Neural cell (in vitro differentiated cells): ENCODE results near the gene MYO6. TPM values are rescaled to one million over a fixed set of nuclear protein-coding genes. Genes with fewer than 3 reads are reported as not detected.

ENCODE experiments used
- H2AFZ ChIP-seq: fragments of 200-600, 300-800 bp; sonication (generic), shearing (Covaris generic); 2 replicates; pipeline ENCODE4 v1.6.0; 2014; ENCODE audit warnings: low read depth, mild to moderate bottlenecking, antibody characterized with exemption, low read length, moderate library complexity
- H3F3A ChIP-seq: fragments of 200-600 bp; shearing (Covaris generic); 2 replicates; pipeline ENCODE4 v1.6.1; 2016; ENCODE audit warnings: mild to moderate bottlenecking, moderate library complexity, mixed read lengths, antibody characterized with exemption, low read length; ENCODE audit not compliant: insufficient read depth, poor library complexity, severe bottlenecking
- H3K27ac ChIP-seq: fragments of 200-600, 300-800 bp; sonication (generic), shearing (Covaris generic); 2 replicates; pipeline ENCODE4 v1.5.1; 2014; ENCODE audit warnings: mild to moderate bottlenecking, low read length, moderate library complexity
- H3K27me3 ChIP-seq: fragments of 300-800, 200-600 bp; sonication (generic), shearing (Covaris generic); 2 replicates; pipeline ENCODE4 v1.6.0; 2014; ENCODE audit warnings: mild to moderate bottlenecking, low read depth, low read length, moderate library complexity; ENCODE audit not compliant: insufficient read depth
- H3K36me3 ChIP-seq: fragments of 300-800, 200-600 bp; sonication (generic), shearing (Covaris generic); 2 replicates; pipeline ENCODE4 v1.5.1; 2014; ENCODE audit warnings: mild to moderate bottlenecking, antibody characterized with exemption, low read length, moderate library complexity; ENCODE audit not compliant: insufficient read depth
- H3K4me2 ChIP-seq: fragments of 300-800, 200-600 bp; sonication (generic), shearing (Covaris generic); 2 replicates; pipeline ENCODE4 v1.6.0; 2014; ENCODE audit warnings: mild to moderate bottlenecking, low read length
- H3K4me3 ChIP-seq: fragments of 300-800, 200-600 bp; sonication (generic), shearing (Covaris generic); 2 replicates; pipeline ENCODE4 v1.5.1; 2014; ENCODE audit warnings: mild to moderate bottlenecking, low read length, moderate library complexity
- H3K79me2 ChIP-seq: fragments of 200-600 bp; shearing (Covaris generic); replicated peaks from 2 replicates; pipeline ENCODE4 v1.6.0; 2014; ENCODE audit warnings: mild to moderate bottlenecking, low read length, moderate library complexity; ENCODE audit not compliant: insufficient read depth
- H3K9ac ChIP-seq: fragments of 300-800, 200-600 bp; sonication (generic), shearing (Covaris generic); 2 replicates; pipeline ENCODE4 v1.6.1; 2016; ENCODE audit warnings: mild to moderate bottlenecking, low read length, mixed read lengths
- H3K9me2 ChIP-seq: fragments of 200-600 bp; shearing (Covaris generic); 2 replicates; pipeline ENCODE4 v1.6.1; 2016; ENCODE audit warnings: mild to moderate bottlenecking, low read length, mixed read lengths; ENCODE audit not compliant: insufficient read depth
- H3K9me3 ChIP-seq: fragments of 200-600, 300-800 bp; sonication (generic), shearing (Covaris generic); 2 replicates; pipeline ENCODE4 v1.6.1; 2016; ENCODE audit warnings: mild to moderate bottlenecking, mixed run types, low read length, moderate library complexity, mixed read lengths
- H4K20me1 ChIP-seq: fragments of 200-600 bp; shearing (Covaris generic); 2 replicates; pipeline ENCODE4 v1.6.1; 2016; ENCODE audit warnings: mild to moderate bottlenecking, mixed run types; ENCODE audit not compliant: insufficient read depth
- CTCF ChIP-seq: fragments of 450-650 bp; IDR thresholded peaks from 2 replicates; pipeline ENCODE4 v1.5.1; 2014; ENCODE audit warnings: antibody characterized with exemption, mild to moderate bottlenecking, moderate library complexity; ENCODE audit not compliant: poor library complexity, severe bottlenecking
- EP300 ChIP-seq: fragments of 450-650 bp; conservative IDR thresholded peaks from 2 replicates; pipeline ENCODE4 v1.6.1; 2014; ENCODE audit warnings: antibody characterized with exemption, mild to moderate bottlenecking, moderate library complexity; ENCODE audit not compliant: poor library complexity, severe bottlenecking
- EZH2 ChIP-seq: fragments of 200-600, 300-800 bp; shearing (Covaris generic), sonication (generic); IDR thresholded peaks from 2 replicates; pipeline ENCODE4 v1.6.1; 2014; ENCODE audit warnings: antibody characterized with exemption, low read length, borderline replicate concordance, mild to moderate bottlenecking; ENCODE audit not compliant: insufficient read depth, poor library complexity, severe bottlenecking
- MXI1 ChIP-seq: fragments of 450-650 bp; conservative IDR thresholded peaks from 2 replicates; pipeline ENCODE4 v1.6.1; 2014; ENCODE audit warnings: antibody characterized with exemption, mild to moderate bottlenecking; ENCODE audit not compliant: poor library complexity, severe bottlenecking
- POLR2AphosphoS5 ChIP-seq: IDR thresholded peaks from 2 replicates; pipeline ENCODE4 v1.6.1; 2012
- RAD21 ChIP-seq: fragments of 450-650 bp; conservative IDR thresholded peaks from 2 replicates; pipeline ENCODE4 v1.6.1; 2014; ENCODE audit warnings: antibody characterized with exemption, mild to moderate bottlenecking, moderate library complexity
- REST ChIP-seq: IDR thresholded peaks from 2 replicates; pipeline ENCODE4 v1.6.1; 2012; ENCODE audit warnings: borderline replicate concordance
- SMC3 ChIP-seq: fragments of 450-650 bp; conservative IDR thresholded peaks from 2 replicates; pipeline ENCODE4 v1.6.1; 2014; ENCODE audit warnings: antibody characterized with exemption, mild to moderate bottlenecking, moderate library complexity; ENCODE audit not compliant: poor library complexity
- TAF1 ChIP-seq: IDR thresholded peaks from 2 replicates; pipeline ENCODE4 v1.6.1; 2012; ENCODE audit warnings: low read depth
- polyA plus RNA-seq: library from polyadenylated mRNA; depleted of rRNA; stranded (reverse); fragments of >200 nt; gene quantifications from 2 replicates; pipeline ENCODE4 v1.2.3, GENCODE V29; 2014

Gene MYO6
- polyA plus RNA-seq, 1 donor from 2014 or later: 49.1 TPM

GRCh38 chr6:75843396-75843795 is 94.4 kb downstream of the MYO6 start:
- Histone ChIP-seq H2AFZ (no peak overlapping the region), H3K9me3 (no peaks in the 10 kb centered on the region), H3K4me2 (no peak overlapping the region), H3K4me3 (no peak overlapping the region), H3K27ac (no peak overlapping the region), H3K9ac (no peak overlapping the region), H3K36me3 (no peaks in the 10 kb centered on the region), H3F3A (no peaks in the 10 kb centered on the region), H3K9me2 (no peaks in the 10 kb centered on the region), H3K79me2 (no peaks in the 10 kb centered on the region), H3K27me3 (no peaks in the 10 kb centered on the region), H4K20me1 (no peaks in the 10 kb centered on the region)
- TF ChIP-seq CTCF (no peak), MXI1 (no peak), REST (no peak), EP300 (no peak), TAF1 (no peak), RAD21 (no peak), POLR2AphosphoS5 (no peak), EZH2 (no peak), SMC3 (no peak)

GRCh38 chr6:75848274-75848673 is 99.2 kb downstream of the MYO6 start:
- H3K4me3 ChIP-seq: no peak overlapping the region

More at GRCh38 chr6:75848274-75848673, 99.2 kb downstream of the MYO6 start:
- Histone ChIP-seq H4K20me1 (no peaks in the 10 kb centered on the region), H3K9me3 (no peaks in the 10 kb centered on the region), H3K27ac (no peak overlapping the region), H3K36me3 (no peaks in the 10 kb centered on the region), H2AFZ (no peak overlapping the region), H3F3A (no peaks in the 10 kb centered on the region), H3K9ac (no peak overlapping the region), H3K4me2 (no peak overlapping the region), H3K79me2 (no peaks in the 10 kb centered on the region), H3K27me3 (no peaks in the 10 kb centered on the region), H3K9me2 (no peaks in the 10 kb centered on the region)
- TF ChIP-seq EZH2 (no peak), TAF1 (no peak), CTCF (no peak), EP300 (no peak), REST (no peak), SMC3 (no peak), RAD21 (no peak), MXI1 (no peak), POLR2AphosphoS5 (no peak)
